ENCODE results near the gene SNTA1.
"Not testable (repeated sequence)": the region's sequence is repeated elsewhere in the genome, so short reads cannot be mapped to it uniquely, and the experiment has no call there.

The SNTA1 gene

GRCh38 chr20:33431797-33432381 lies 11.7 kb downstream of the SNTA1 start:
- no peak for DNase-seq (ENCODE audit: low read depth in 3 of 3)

- DNase-seq (ENCODE audit: low read depth in 3 of 3), result not testable (repeated sequence)
These were observed 19.7 kb downstream of the SNTA1 start for GRCh38 chr20:33423875-33424274.

GRCh38 chr20:33423141-33423834 lies 20.3 kb downstream of the SNTA1 start:
- DNase-seq (ENCODE audit: low read depth in 3 of 3), result no peak

GRCh38 chr20:33419140-33419974 lies 24.2 kb downstream of the SNTA1 start:
- no peak for DNase-seq (ENCODE audit: low read depth in 3 of 3)

GRCh38 chr20:33418033-33418432 lies 25.5 kb downstream of the SNTA1 start:
- DNase-seq (ENCODE audit: low read depth in 3 of 3), result no peak

GRCh38 chr20:33415948-33416347 lies 27.6 kb downstream of the SNTA1 start:
- no peak for DNase-seq (ENCODE audit: low read depth in 3 of 3)

GRCh38 chr20:33412484-33412838 lies 31.1 kb downstream of the SNTA1 start:
- no peak for DNase-seq (ENCODE audit: low read depth in 3 of 3)

- no peak for DNase-seq (ENCODE audit: low read depth in 3 of 3)
These were observed 31.7 kb downstream of the SNTA1 start for GRCh38 chr20:33411711-33412483.

- DNase-seq (ENCODE audit: low read depth in 3 of 3), result no peak
These were observed 32.3 kb downstream of the SNTA1 start for GRCh38 chr20:33411242-33411641.

GRCh38 chr20:33410081-33410742 lies 33.4 kb downstream of the SNTA1 start:
- DNase-seq (ENCODE audit: low read depth in 3 of 3), result no peak

GRCh38 chr20:33408716-33409654 lies 34.6 kb downstream of the SNTA1 start:
- no peak for DNase-seq (ENCODE audit: low read depth in 3 of 3)

- no peak for DNase-seq (ENCODE audit: low read depth in 3 of 3)
These were observed 35.2 kb downstream of the SNTA1 start for GRCh38 chr20:33408313-33408712.

GRCh38 chr20:33407796-33408195 lies 35.8 kb downstream of the SNTA1 start:
- DNase-seq (ENCODE audit: low read depth in 3 of 3), result no peak

GRCh38 chr20:33407251-33407650 lies 36.3 kb downstream of the SNTA1 start:
- no peak for DNase-seq (ENCODE audit: low read depth in 3 of 3)

GRCh38 chr20:33404281-33404680 lies 39.3 kb downstream of the SNTA1 start:
- DNase-seq (ENCODE audit: low read depth in 3 of 3), result no peak

- no peak for DNase-seq (ENCODE audit: low read depth in 3 of 3)
These were observed 41.6 kb downstream of the SNTA1 start for GRCh38 chr20:33401921-33402369.

GRCh38 chr20:33401184-33401920 lies 42.2 kb downstream of the SNTA1 start, which contains the start of gene CDK5RAP1:
Gene CDK5RAP1 (minus strand): TSS chr20:33401519. CDS start chr20:33397064, 4,455 bp downstream.
- DNase-seq (ENCODE audit: low read depth in 3 of 3), result peak; percentile 62 to 71 (median 71)

- no peak for DNase-seq (ENCODE audit: low read depth in 3 of 3)
These were observed 42.8 kb downstream of the SNTA1 start for GRCh38 chr20:33400812-33401183.

- DNase-seq (ENCODE audit: low read depth in 3 of 3), result no peak
These were observed 43.6 kb downstream of the SNTA1 start for GRCh38 chr20:33399924-33400323.

- no peak for DNase-seq (ENCODE audit: low read depth in 3 of 3)
These were observed 48.8 kb downstream of the SNTA1 start for GRCh38 chr20:33394718-33395117.
